Measurements from ENCODE around the gene TCF7. TPM values are rescaled to one million over a fixed set of nuclear protein-coding genes. Genes with fewer than 3 reads are reported as not detected.

TCF7 gene
- total and polyA plus RNA-seq, 2 of the 13 experiments (the other 11 are each of a cell fraction or from before 2014, with no cell fraction given): 6.3 to 6.8 TPM

- no peaks in the 10 kb centered on the region for H4K20me1 ChIP-seq (ENCODE audit: insufficient read depth, low read length)
- H3K9me3 ChIP-seq (ENCODE audit: low read length): no peaks in the 10 kb centered on the region
- ATAC-seq (peak; percentile 74), FAIRE-seq (peak; percentile 98), DNase-seq (ENCODE audit: low spot score) (peak; percentile 93)
- H3K4me1 ChIP-seq (ENCODE audit: insufficient read depth, low read length): peaks cover 94% of the 10 kb centered on the region
- no TSS peak for BruUV-seq (replicated peaks)
- peaks cover 0 to 1% of the 10 kb centered on the region in 2 experiments; a peak in 1 of 5 replicates for H3K27me3 ChIP-seq (ENCODE audit: control insufficient read depth in 1 of 2, insufficient read depth in 2 of 2, low read length in 2 of 2)
- intact Hi-C loops (cut with micrococcal nuclease; ENCODE audit: unreplicated experiment): loop anchor here (2.0 kb wide), 3 partner anchors 28 to 60 kb away; no protein-coding TSS in a partner anchor
- peak overlapping the region; percentile 89 for H3K4me2 ChIP-seq (ENCODE audit: low read depth, low read length)
- in situ Hi-C loops (cut with HindIII; ENCODE audit: extremely low pct_ligation_motif_present, low pct_unique_long_range_greater_than_20kb): loop anchor here (5.0 kb wide), 1 partner anchor 56 kb away; no protein-coding TSS in a partner anchor
- POLR2A ChIA-PET: interaction anchor here (0.6 to 5.0 kb wide), 29 partner anchors 8 to 198 kb away, joined by 3 to 70 read pairs (median 7); partner anchors contain the start of genes PPP2CA, TCF7 and VDAC1
- 0% methylated on average over 5 of the region's 5 CpGs for WGBS (ENCODE audit: low lambda C conversion rate)
- peak overlapping the region; percentile 31 for H2AFZ ChIP-seq (ENCODE audit: low read length)
- CTCF ChIA-PET (ENCODE audit: low intra/inter-chr PET ratio, low total read pairs): interaction anchor here (2.3 kb wide), 1 partner anchor 59 kb away, joined by 12 read pairs; no protein-coding TSS in a partner anchor
- peak overlapping the region; percentile 4 to 66 (median 54); a peak in 5 of 6 replicates for H3K4me3 ChIP-seq (replicated peaks in 1 of 3; ENCODE audit: insufficient read depth in 1 of 3, low read depth in 2 of 3, low read length in 3 of 3)
- no peaks in the 10 kb centered on the region for H3K79me2 ChIP-seq (ENCODE audit: insufficient read depth, low read length)
- H3K9ac ChIP-seq (ENCODE audit: insufficient read depth, low read depth, low read length): peak overlapping the region; percentile 75
- peak overlapping the region; percentile 90 for H3K27ac ChIP-seq (ENCODE audit: extremely low read length, insufficient read depth, low read length)
- no peaks in the 10 kb centered on the region for H3K36me3 ChIP-seq (replicated peaks in 1 of 2; ENCODE audit: control insufficient read depth in 1 of 2, insufficient read depth in 2 of 2, low read length in 2 of 2)
- TF ChIP-seq NR2F6 (IDR thresholded peaks at IDR 0.05): peak; percentile 90
- peak; percentile 93 for TF ChIP-seq NR2F6 (CRISPR knock-in tag; IDR thresholded peaks at IDR 0.05)
- 0 out of 2 replicates have a peak, but pooled peaks have one; percentile 31 for TF ChIP-seq PAX8 (CRISPR knock-in tag; IDR thresholded peaks at IDR 0.05; ENCODE audit: borderline replicate concordance)
- peak; percentile 70; the same call in 1 of the 2 replicates for TF ChIP-seq NFIC (IDR thresholded peaks at IDR 0.05; ENCODE audit: low read length)
- peak; percentile 50; the same call in 1 of the 2 replicates for TF ChIP-seq ZNF430 (CRISPR knock-in tag; IDR thresholded peaks at IDR 0.05)
- TF ChIP-seq TCF7 (IDR thresholded peaks at IDR 0.05; ENCODE audit: low read depth): peak; percentile 53; the same call in 1 of the 2 replicates
- TF ChIP-seq FOXJ3 (CRISPR knock-in tag; IDR thresholded peaks at IDR 0.05; ENCODE audit: borderline replicate concordance): peak; percentile 91; the same call in 1 of the 2 replicates
- TF ChIP-seq HOXD1 (CRISPR knock-in tag; IDR thresholded peaks at IDR 0.05): 0 out of 2 replicates have a peak, but pooled peaks have one; percentile 47
- TF ChIP-seq HMG20A (CRISPR knock-in tag; IDR thresholded peaks at IDR 0.05; ENCODE audit: borderline replicate concordance): peak; percentile 92
- TF ChIP-seq ZMAT3 (CRISPR knock-in tag; conservative IDR thresholded peaks at IDR 0.05): peak; percentile 77; the same call in 1 of the 2 replicates
- no peak for TF ChIP-seq ZBTB49 (CRISPR knock-in tag; IDR thresholded peaks at IDR 0.05; ENCODE audit: borderline replicate concordance)
- 0 out of 2 replicates have a peak, but pooled peaks have one; percentile 48 for TF ChIP-seq ZNF24 (IDR thresholded peaks at IDR 0.05)
- TF ChIP-seq, protein P1, sequence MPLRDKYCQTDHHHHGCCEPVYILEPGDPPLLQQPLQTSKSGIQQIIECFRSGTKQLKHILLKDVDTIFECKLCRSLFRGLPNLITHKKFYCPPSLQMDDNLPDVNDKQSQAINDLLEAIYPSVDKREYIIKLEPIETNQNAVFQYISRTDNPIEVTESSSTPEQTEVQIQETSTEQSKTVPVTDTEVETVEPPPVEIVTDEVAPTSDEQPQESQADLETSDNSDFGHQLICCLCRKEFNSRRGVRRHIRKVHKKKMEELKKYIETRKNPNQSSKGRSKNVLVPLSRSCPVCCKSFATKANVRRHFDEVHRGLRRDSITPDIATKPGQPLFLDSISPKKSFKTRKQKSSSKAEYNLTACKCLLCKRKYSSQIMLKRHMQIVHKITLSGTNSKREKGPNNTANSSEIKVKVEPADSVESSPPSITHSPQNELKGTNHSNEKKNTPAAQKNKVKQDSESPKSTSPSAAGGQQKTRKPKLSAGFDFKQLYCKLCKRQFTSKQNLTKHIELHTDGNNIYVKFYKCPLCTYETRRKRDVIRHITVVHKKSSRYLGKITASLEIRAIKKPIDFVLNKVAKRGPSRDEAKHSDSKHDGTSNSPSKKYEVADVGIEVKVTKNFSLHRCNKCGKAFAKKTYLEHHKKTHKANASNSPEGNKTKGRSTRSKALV (CRISPR knock-in tag; IDR thresholded peaks at IDR 0.05): 0 out of 2 replicates have a peak, but pooled peaks have one; percentile 47
- TF ChIP-seq BCL3 (CRISPR knock-in tag; IDR thresholded peaks at IDR 0.05): peak; percentile 40; the same call in 1 of the 2 replicates
- TF ChIP-seq, protein P2, sequence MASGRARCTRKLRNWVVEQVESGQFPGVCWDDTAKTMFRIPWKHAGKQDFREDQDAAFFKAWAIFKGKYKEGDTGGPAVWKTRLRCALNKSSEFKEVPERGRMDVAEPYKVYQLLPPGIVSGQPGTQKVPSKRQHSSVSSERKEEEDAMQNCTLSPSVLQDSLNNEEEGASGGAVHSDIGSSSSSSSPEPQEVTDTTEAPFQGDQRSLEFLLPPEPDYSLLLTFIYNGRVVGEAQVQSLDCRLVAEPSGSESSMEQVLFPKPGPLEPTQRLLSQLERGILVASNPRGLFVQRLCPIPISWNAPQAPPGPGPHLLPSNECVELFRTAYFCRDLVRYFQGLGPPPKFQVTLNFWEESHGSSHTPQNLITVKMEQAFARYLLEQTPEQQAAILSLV (CRISPR knock-in tag; IDR thresholded peaks at IDR 0.05; ENCODE audit: borderline replicate concordance): 0 out of 2 replicates have a peak, but pooled peaks have one; percentile 26
- peak; percentile 59; the same call in 1 of the 2 replicates for TF ChIP-seq ZBTB25 (CRISPR knock-in tag; IDR thresholded peaks at IDR 0.05)
- TF ChIP-seq FOXK1 (CRISPR knock-in tag; IDR thresholded peaks at IDR 0.05; ENCODE audit: borderline replicate concordance, low read depth): peak; percentile 83; the same call in 1 of the 2 replicates
Observed at GRCh38 chr5:134098690-134099089, 15.8 kb upstream of the TCF7 start.

Data from HepG2 (cell line).